ENCODE measurements around the gene RNF223. TPM values are rescaled to one million over a fixed set of nuclear protein-coding genes. Genes with fewer than 3 reads are reported as not detected.

Gene RNF223
- total RNA-seq, 1 experiment from 2014 or later: not detected

GRCh38 chr1:1046243-1046642 is 27.9 kb downstream of the RNF223 start:
- H2BK20ac ChIP-seq (ENCODE audit: low read depth, low read length, poor library complexity, severe bottlenecking): no peak overlapping the region
- no CpG with 5 or more reads among the region's 20 CpGs for WGBS (ENCODE audit: extremely low coverage, insufficient read length, low lambda C conversion rate)
- peaks cover 1% of the 10 kb centered on the region for H3K23me2 ChIP-seq (ENCODE audit: insufficient read length, low read depth, low read length, poor library complexity, severe bottlenecking)
- no peak for DNase-seq
- H3K4ac ChIP-seq (ENCODE audit: low read depth, low read length): no peak overlapping the region
- no peak overlapping the region for H4K5ac ChIP-seq (ENCODE audit: insufficient read length, low read depth, low read length)
- no peak overlapping the region for H3K4me2 ChIP-seq (ENCODE audit: insufficient read depth, insufficient read length, low read length)
- H3K36me3 Mint-ChIP-seq (ENCODE audit: insufficient read depth in 1 of 3, low read depth in 3 of 3): peaks cover 10 to 52% (median 43%) of the 10 kb centered on the region in 3 experiments
- H3K27me3 Mint-ChIP-seq (ENCODE audit: low read depth): no peaks in the 10 kb centered on the region; the same call in 1 of the 2 replicates
- TF ChIP-seq CTCF (conservative IDR thresholded peaks at IDR 0.05): no peak
- no peak overlapping the region for H2AK5ac ChIP-seq (ENCODE audit: insufficient read length, low read length)
- no peak overlapping the region for H3K4me3 Mint-ChIP-seq
- no peak overlapping the region for H2BK12ac ChIP-seq (ENCODE audit: insufficient read length, low read depth, low read length)
- H3K27me3 ChIP-seq (ENCODE audit: insufficient read depth, low read length): no peaks in the 10 kb centered on the region
- no peak overlapping the region for H4K8ac ChIP-seq (replicated peaks; ENCODE audit: insufficient read length, low read depth, low read length)
- H2BK15ac ChIP-seq (ENCODE audit: low read depth, low read length): no peak overlapping the region
- H3K27ac ChIP-seq (ENCODE audit: insufficient read length, low read depth, low read length): no peak overlapping the region
- H2BK120ac ChIP-seq (ENCODE audit: low read depth, low read length, poor library complexity, severe bottlenecking): no peak overlapping the region
- H3K14ac ChIP-seq (ENCODE audit: insufficient read depth, low read length): no peak overlapping the region
- no peaks in the 10 kb centered on the region for H3K79me2 ChIP-seq (ENCODE audit: insufficient read depth, low read length)
- H3K9me3 ChIP-seq (ENCODE audit: control insufficient read depth, low read depth, low read length): no peaks in the 10 kb centered on the region
- H4K20me1 ChIP-seq (ENCODE audit: control insufficient read depth, insufficient read depth, insufficient read length): peaks cover 3% of the 10 kb centered on the region
- no peak overlapping the region for H4K91ac ChIP-seq (ENCODE audit: insufficient read length, low read depth, low read length)
- no peak overlapping the region for H3K18ac ChIP-seq (ENCODE audit: insufficient read length, low read depth, low read length)
- H3K79me1 ChIP-seq (ENCODE audit: insufficient read depth, low read depth, low read length, poor library complexity, severe bottlenecking): no peaks in the 10 kb centered on the region
- H3K56ac ChIP-seq (ENCODE audit: insufficient read length, low read depth, low read length): no peak overlapping the region
- H2AFZ ChIP-seq (ENCODE audit: low read length): no peak overlapping the region
- H3K4me1 Mint-ChIP-seq: no peaks in the 10 kb centered on the region; a peak in 1 of 4 replicates
- H3K9ac ChIP-seq (ENCODE audit: extremely low read depth, insufficient read length, low read length): no peak overlapping the region
- H3K4me1 ChIP-seq (ENCODE audit: insufficient read depth, low read length): no peaks in the 10 kb centered on the region
- no peak overlapping the region for H3K27ac Mint-ChIP-seq
- no peak overlapping the region for H3K23ac ChIP-seq (ENCODE audit: insufficient read length, low read depth, low read length)
- H3K9me3 Mint-ChIP-seq: no peaks in the 10 kb centered on the region; a peak in 1 of 5 replicates
- H3T11ph ChIP-seq (ENCODE audit: low read length): no peak overlapping the region
- no peak overlapping the region for H2BK5ac ChIP-seq (ENCODE audit: insufficient read length, low read length)
